GM18520 (cell line): Measurements from ENCODE around the gene CBX2.

Source experiments
- ATAC-seq: cut with Tn5 transposase; IDR thresholded peaks from one replicate; pipeline ENCODE4 v1.9.1; 2021; ENCODE audit not compliant: unreplicated experiment

The CBX2 gene

DNA sequence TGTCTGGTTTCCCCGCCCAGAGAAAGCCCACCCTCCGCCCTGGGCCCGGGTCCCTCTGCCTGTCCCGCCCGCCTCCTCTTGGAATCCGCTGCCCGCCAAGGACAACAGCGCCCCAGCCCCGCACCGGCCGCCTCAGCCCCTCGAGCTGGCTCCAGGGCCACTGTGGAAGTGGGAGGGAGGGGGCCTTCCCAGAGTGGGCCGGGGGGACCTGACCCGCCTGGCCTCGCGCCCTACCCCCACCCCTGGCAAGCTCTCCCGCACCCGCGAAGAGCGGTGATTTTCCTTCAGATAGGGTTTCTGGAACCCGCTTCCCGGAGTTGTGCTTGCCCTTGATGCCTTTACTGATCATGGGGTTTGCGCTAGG lies 21.2 kb downstream of the CBX2 start:
- no peak for ATAC-seq

DNA sequence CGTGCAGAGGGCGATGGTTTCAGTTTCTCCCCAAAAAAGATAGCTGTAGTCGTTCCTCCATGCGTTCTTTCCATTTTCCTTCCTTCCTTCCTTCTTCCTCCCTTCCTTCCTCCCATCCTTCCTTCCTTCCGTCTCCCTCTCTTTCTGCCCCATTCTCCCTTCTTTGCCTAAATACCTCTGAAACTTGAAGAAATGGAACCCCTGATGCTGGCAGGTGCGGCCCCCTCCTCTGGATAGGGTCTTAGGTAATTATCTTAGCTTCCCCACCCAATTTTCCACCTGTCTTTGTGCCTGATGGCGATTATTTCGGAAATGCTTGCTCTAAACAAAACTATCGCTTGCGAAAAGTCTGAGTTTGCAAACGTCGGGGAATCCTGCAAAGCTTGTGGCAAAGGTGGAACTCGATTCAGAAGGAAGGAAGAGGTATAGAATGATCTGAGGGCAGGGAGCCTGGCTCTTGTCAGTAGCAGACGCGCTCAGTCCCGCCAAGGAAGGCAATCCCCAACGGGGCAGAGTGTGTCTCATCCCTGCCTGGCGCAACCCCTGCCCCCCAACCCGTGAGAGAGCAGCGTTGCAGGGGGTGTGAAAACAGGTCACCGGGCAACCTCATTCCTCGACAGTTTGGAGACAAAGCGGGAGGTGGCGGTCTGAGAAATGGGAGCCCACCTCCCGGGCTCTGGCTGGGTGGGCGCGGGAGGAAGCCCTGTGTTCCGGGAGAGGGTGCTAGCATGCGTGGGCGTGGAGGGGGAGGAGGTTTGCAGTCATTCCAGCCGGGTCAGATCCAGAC lies 21.8 kb downstream of the CBX2 start:
- no peak for ATAC-seq

DNA sequence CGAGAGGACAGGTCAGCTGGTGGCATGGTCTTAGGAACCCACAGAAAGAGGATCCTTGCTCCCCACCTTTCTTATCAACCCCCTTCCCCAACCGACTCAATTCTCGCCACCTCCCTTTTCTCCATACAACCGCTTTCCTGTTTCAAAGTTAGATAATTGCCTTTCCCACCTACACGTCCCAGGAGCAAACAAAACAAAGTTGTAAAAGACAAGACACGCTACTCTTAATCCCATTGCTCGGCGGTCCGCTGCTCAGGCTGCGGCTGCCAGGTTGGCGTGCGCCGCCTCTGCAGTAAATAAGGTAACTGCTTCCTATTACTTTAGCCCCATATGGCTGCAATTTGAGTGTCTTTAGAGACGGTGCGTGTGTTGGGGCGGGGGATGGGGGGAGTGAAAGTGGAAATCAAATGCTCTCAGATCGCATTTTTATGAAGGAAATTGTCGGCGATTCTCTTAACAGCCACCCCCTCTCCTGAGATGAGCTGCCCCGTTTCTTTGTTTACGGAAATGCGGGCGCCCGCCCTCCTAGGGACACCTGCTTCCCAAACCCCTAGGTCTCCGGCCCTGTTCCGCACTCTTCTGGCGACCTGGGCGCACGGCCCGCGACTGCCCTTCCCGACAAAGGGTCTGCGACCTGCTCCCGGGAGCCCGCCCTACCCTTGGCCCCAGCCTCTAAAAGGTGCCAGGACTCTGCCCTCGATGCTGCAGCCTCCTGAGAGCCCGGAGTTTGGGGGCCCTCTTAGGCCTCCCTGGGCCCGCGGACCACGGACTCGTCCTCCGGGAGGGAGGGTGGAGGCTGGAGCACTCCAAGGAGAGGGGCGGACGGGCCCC lies 22.6 kb downstream of the CBX2 start:
- ATAC-seq, result no peak

DNA sequence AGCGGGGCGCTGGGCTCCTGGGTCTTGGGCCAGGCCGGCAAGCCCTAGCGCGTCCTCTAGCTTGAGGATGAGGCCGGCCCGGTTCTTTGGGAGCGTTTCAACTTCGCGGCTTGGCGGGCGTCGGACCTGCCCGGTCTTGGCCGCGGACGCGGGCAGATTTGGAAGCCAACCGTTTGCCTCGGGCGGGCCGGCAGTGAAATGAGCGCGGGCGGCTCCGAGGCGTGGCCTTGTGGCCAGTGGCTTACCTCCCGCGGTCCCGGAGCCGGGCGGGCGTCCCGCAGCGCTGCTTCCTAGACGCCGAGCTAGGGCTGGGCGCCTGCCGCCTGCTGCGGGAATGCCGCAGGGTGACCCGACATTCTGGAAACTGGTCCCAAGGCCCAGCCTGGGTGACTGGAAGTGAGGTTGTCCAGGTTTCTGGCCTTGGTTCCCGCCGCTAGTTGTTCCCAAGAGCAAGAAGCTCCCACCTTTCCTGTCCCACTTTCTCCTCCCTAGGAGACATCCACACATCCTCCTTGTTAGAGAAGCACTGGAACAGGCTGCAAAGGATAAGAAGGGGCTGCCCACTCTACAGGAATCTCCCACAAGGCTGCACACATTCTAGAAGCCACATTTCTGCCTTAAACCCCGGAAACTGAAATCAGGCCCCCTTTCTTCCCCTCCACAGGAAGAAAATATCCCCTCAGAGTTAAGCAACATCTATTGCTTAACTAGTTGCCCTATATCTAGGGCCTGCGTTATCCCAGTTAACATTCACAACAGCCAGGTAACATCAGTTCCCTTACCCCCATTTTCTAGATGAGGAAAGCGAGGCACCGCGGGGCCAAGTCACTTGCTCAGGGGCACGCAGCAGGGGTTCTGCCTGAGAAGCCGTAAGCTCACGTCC lies 23.4 kb downstream of the CBX2 start:
- no peak for ATAC-seq

DNA sequence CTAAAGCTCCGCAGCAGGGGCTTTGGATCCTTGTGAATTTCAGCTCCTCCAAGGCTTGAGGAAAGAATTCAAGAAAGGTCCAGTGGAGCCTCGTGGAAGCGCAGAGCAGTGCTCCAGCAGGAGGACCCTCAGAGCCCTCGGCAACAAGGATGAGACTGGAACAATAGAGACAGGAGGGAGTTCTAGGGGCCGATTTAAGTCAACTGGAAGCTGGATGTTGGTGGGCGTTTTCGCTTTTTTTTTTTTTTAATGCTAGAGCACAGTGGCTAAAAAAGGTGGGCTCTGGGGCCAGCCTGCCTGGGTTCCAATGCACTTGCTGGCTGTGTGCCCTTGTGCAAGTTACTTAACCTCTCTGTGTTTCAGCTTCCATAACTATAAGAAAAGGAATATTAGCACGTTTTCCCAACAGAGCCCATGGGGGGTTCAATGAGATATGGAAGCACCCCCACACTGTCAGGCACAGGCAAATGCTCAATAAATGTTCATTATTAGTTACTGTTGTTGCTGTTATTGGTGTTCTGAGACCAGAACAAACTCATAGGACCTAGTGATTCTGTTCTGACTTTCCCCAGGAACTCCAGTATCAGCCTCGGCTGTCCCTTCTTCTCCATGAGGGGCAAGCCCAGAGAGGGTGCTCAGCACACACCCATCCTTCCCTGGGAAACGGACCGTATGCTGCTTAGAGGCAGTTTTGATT lies 24.2 kb downstream of the CBX2 start:
- no peak for ATAC-seq

DNA sequence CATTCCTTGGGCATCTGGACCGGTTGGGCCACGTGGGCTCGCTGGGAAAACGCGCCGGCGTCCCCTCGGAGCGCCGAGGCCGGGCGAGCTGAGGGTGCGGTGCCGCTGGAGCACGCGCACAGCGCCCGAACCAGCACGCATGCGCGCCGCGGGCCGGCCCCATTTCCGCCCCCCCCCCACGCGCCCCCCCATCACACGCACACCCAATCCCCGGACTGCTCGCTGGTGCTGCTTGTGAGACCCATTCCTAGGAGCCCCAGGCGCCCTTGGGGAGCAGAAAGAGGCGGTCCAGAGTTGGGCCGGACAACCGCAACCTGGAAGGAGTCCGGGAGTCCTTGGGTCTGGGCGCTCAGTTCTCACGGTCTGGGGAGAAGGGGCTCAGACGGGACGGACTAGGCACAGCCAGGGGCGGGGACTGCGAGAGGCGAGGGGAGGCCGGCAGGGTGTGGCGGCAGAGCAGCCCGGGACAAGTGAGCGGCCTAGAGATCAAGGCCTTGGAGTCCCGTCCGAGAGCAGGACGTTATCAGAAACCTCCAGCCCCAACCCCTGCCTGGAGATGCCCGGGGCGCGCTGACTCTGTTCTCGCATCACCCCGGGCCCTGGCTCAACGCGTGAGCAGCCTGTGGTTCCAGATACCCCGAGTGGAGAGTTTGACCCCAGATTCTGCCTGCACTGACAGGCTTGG lies 24.9 kb downstream of the CBX2 start:
- ATAC-seq, result no peak

DNA sequence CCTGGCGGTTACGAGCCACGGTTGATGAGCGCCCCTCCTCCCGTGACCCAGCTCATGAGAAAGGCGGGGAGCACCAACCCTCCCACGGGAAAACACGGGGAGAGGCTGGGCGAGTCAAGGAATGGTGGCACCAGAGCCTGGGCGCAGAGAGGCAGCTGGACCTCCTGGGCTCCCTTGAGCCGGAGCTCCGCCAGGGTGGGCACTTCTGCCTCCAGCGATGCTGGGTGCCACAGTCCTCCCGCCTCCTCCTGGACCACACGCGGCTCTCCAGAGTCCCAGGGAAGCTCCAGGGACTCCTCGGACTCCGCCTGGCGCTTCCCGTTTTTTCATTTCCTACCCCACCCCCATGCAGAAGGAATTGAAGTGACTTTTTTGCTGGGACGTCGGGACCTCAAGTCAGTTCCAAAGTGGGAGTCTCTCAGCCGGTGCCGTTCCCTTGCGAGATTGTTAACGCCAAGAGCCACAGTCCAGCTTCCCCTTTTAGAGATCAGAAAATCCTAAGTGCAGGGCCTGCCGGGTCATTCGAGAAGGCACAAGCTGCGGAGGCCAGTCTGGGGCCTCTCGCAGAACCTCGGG lies 25.6 kb downstream of the CBX2 start:
- no peak for ATAC-seq

DNA sequence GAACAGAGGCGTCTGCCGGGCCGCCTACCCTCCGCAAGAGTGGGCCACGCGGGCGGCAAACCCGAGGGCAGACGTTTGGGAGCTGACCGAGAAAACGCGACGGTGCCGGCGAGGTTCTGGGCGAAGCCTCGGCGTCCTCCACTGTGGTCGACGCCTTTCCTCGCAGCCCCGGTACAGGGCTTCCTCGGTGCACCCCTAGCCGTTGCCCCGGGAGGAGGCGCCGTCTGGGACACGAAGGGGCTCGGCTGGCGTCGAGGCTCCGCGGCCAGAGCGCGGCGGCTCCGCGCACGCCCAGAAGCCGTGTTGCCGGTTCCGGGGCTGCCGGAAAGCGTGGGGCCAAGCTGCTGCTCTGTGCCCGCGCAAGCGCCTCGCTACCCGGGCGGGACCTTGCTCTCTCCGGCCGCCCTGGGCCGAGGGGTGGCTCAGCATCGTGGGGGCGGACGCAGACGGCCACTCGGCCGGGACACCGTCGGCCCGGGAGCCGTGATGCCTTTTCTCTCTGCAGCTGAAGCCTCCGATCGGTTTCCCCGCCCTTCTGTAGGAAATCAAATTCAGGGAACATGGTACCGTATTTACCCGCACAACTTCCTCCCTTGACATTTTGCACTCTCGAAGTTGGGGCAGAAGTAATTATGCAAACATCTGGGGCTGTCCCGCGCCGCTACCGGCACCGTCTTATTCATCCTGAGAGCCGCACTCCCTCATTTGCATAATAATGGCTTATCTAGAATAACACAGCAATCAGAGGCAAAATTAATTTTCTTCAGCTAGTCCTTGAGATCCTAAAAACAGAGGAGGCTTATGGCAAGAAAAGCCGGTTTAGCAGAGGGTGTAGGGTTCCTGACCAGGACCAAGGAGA lies 26.3 kb downstream of the CBX2 start:
- ATAC-seq, result peak; percentile 72

DNA sequence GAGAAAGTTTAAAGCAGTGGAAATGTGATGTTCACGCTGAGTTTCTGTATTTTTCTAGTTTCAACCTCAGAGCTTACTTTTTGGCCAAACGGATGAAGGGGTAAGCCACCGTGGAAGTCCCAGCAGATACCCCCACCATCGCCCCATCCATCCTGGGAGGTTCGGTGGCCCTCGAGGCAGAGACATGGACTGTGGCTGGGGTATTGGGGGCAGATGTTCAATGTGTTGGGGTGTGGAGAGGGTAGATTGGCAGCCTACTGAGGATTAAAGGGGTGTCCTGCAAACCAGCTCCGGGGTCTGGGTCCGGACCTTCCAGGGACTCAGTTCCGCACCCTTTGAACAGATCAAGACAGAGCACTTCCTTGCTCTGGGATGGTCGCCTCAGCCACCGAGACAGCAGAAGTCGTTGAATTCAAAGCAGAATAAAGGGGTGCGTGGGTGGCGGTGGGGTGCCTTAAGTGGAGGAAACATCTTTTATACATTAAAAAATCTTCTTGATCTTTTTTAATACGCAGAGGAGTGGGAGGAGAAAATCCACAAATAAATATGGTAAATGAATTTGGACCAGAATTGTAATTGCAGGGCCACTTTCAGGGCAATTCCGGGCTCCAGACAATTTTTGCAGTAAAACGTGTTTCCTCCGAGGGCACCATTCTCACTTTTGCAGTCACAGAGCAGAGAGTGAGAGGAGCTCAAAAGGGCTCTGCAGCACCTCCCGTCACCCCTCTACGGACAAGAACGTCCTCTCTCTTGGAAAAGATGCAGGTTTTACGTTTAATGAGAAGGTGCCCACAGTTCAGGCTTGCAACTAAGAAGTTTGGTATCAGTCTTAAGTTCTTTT lies 27.1 kb downstream of the CBX2 start:
- ATAC-seq, result no peak

DNA sequence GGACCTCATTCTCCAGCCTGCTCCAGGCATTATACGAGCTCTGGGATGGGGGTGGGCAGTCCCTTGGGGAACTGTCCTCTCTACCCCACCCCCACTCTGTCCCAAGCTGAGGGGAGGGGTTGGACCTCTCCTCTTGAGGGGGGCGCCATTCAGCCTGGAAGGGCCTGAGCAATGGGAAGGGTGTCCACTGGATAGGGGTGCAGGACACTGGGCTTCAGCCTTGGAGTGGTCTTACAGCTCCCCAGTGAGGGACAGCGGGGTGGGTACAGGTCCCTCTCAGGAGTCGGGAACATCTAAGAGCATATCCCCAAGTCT lies 28.5 kb downstream of the CBX2 start:
- ATAC-seq, result no peak

DNA sequence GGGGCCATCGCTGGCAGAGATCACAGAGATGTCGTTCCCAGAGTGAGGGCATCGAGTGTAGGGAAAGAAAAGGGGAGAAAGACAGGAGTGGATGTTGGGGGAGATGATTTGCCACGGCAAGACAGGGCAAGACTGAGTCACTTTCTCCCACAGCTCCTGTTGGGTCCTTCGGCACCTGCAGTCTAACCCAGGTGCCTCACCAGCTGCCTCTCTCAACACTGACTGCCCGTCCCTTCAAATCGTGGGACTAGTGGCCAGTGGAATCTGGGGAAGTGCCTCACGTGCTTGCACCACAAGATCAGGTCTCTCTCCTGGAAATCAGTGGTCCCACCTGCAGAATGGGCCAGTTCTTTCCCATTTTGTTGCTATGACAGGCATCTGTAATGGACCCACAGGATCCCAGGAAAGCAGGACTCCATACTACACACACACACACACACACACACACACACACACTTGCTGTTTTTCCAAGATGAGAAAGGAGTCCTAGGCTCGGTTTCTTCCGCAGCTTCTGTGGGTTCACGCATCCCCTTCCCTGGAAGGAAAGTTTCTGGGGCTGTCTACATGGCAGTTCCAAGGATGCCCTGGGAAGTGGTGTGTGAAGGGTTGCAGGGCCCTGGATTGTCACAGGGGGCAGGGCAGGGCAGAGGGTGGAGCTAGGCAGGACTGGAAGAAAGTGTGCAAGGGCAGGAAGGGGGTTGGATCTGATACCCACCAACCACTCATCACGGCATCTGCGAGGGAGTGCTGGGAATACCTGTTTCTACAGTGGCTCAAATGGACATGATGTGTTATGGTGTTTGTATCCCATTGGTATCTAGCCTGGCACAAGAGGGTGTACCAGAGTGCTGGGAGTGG lies 29.1 kb downstream of the CBX2 start:
- no peak for ATAC-seq

DNA sequence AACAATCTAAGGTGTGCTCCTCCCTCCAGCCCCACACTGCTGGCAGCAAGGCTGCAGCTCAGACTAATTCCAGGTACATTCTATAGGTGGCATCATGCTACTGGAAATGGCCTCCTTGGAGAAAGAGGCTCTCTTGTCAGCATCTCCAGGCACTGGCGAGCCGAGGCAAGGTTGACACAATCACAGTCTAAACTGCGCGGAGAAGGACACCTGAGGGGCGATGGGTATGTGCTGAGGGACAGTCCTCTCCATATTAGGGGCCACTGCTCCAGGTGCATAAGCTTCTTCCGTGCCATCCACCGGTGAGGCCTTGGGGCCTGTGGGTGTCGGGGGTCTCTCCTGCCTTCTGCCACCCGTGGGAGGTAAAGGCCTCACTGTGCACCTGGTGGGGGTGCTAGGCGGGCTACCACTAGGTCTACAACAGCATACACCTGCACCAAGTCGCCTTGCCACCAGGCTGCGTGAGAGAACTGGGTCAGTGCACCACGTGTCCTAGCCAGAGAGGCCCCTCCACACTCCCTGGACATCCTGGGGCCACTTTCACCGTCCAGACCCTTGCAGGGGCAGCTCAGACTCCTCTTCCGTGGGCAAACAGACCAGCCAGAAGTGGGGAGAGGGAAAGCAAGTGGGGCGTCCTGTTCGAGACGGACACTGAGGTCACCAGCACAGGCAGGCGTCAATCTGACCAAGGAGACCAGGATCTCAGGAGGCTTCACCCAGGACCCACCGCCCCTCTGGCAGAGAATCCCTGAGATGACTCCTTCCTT lies 31.0 kb downstream of the CBX2 start:
- ATAC-seq, result no peak

DNA sequence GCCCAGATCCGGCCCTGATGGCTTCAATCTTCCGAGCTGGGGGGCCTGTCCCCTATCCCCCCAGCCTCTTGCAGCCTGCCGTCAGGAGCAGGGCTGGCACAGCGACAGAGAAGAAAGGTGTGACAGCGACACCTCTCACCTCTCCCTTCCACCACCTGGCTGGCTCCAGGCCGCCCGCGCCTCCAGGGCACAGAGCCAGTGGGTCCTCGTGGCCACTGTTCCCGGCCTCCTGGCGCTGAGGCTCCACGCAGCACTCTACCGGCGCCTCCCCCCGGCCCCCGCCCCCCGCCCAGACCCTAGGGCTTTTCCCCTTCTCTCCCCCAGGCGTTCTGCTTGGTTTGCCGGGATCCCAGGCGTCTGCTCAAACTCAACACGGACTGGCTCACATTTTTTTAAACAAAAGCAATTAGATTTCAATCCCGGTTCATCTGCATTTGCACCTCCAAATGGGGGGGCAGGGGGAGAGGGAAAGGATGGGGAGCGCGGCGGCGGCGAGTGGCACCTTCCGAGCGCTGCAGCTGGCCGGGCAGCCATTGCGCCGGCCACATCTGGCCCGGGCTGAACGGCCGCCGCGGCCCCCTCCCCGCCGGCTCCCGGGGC lies 31.7 kb downstream of the CBX2 start:
- ATAC-seq, result no peak

DNA sequence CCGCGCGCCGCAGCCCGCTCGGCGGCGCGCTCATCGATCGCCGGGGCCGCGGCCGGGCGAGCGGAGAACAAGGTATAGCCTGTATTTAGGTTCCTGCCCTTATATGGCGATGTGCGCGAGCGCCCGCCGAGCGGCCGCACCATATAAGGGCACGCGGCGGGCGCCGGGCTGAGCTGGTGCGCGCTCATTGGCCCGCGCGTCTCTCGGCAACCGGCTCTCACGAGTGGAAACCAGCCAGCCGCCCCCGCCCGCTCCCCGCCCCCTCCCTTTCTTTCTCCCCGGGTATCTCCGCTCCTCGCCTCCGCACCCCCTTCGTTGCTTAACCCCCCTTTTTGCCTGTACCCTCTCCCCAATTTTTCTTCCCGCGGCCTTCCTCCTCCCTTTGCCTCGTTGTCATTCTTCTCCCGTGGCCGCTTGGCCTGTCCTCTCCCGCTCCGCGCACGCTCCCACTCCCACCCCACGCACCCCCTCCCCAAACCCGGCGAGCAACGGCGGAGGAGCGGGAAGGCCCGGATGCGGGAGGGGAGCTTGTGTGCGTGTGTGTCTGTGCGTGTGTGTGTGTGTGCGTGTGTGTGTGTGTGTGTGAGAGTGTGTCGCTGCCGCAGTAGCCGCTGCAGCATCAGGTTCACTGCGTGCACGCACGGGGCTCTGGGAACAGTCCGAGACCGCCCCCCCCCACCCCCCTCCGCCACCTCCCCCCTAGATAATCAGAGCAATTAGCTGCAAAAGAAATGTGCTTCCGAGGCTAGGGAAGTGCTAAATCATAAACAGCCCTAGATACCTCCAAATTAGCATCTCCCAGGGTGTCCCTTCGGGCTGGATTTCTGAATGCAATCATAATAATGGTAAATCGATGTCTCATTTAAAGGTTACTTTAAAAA lies 32.4 kb downstream of the CBX2 start:
- ATAC-seq, result peak; percentile 43
